ENCODE measurements around the gene FAM236B. TPM values are rescaled to one million over a fixed set of nuclear protein-coding genes. Genes with fewer than 3 reads are reported as not detected.

Gene FAM236B
- total RNA-seq = not detected in 2 replicates

GRCh38 chrX:72782560-72782959 is at the start of gene FAM236B:
Gene FAM236B (minus strand): TSS chrX:72782660. CDS start chrX:72782560, 100 bp downstream.

GRCh38 chrX:72808110-72808509 is 25.6 kb upstream of the FAM236B start, which contains the start of gene FAM236D:
Gene FAM236D (minus strand): TSS chrX:72808210. CDS start chrX:72808110, 100 bp downstream.

GRCh38 chrX:72776653-72777466 is 5.6 kb downstream of the FAM236B start, which contains the start of gene DMRTC1B:
Gene DMRTC1B (plus strand): TSS chrX:72776890. CDS start chrX:72845136, 68,246 bp downstream.

Other genes with a start within 250 kb of the FAM236B start
- 14.7 and 16.7 TPM in 2 replicates for gene HDAC8, start 209.8 kb downstream of the FAM236B start, total RNA-seq
- 6.1 and 7.6 TPM in 2 replicates for gene PHKA1, start 68.4 kb downstream of the FAM236B start, total RNA-seq
- gene DMRTC1B, start 5.8 kb downstream of the FAM236B start, total RNA-seq = not detected in 2 replicates
- gene FAM236D, start 25.6 kb upstream of the FAM236B start, total RNA-seq = not detected in 2 replicates
- not detected in 2 replicates for gene FAM236C, start 130.0 kb upstream of the FAM236B start, total RNA-seq
- gene FAM236A, start 155.5 kb upstream of the FAM236B start, total RNA-seq = not detected in 2 replicates
- gene DMRTC1, start 161.2 kb upstream of the FAM236B start, total RNA-seq = not detected in 2 replicates
- not detected in 2 replicates for gene PABPC1L2B, start 220.3 kb upstream of the FAM236B start, total RNA-seq